ENCODE data around the gene SPC25. TPM values are rescaled to one million over a fixed set of nuclear protein-coding genes. Genes with fewer than 3 reads are reported as not detected.
"Not testable (repeated sequence)": the region's sequence is repeated elsewhere in the genome, so short reads cannot be mapped to it uniquely, and the experiment has no call there.

SPC25 gene
- total and polyA plus RNA-seq, 2 experiments from 2014 or later: 8.1 to 11.2 TPM

DNA sequence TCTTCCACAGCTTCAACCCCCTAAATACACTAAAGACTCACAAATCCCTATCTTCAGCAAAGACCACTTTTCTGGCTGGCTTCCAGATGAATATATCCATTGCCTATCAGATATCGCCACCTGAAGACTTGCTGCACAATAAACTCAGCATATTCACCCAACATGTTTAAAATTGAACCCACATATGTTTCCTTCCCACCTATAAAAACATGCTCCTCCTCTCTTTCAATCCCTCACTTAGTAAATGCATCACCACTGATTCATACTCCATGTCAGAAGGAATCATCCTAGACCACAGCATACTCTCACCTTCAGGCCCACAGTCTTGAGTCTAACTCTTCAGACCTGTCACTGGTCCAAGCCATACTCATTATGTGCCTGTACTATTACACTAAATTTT is 5.3 kb downstream of the SPC25 start:
- Histone ChIP-seq H3K9me3 (ENCODE audit: low read depth) (no peaks in the 10 kb centered on the region), H4K20me1 (ENCODE audit: insufficient read depth, poor library complexity, severe bottlenecking) (no peaks in the 10 kb centered on the region), H3K36me3 (replicated peaks; ENCODE audit: insufficient read depth, low read depth) (no peaks in the 10 kb centered on the region), H3K4me1 (ENCODE audit: insufficient read depth) (no peaks in the 10 kb centered on the region), H2AFZ (no peak overlapping the region), H3K4me3 (no peak overlapping the region), H3K79me2 (peaks cover 9% of the 10 kb centered on the region), H3K27ac (no peak overlapping the region), H3K4me2 (no peak overlapping the region), H3K27me3 (no peaks in the 10 kb centered on the region), H3K9me2 (replicated peaks; ENCODE audit: insufficient read depth) (no peaks in the 10 kb centered on the region)
- WGBS (ENCODE audit: low lambda C conversion rate, missing lambda C conversion rate): 100% methylated on average over 1 of the region's 1 CpG
- TF ChIP-seq EZH2phosphoT487 (IDR thresholded peaks at IDR 0.05; ENCODE audit: low read depth, severe bottlenecking, unreplicated experiment): no peak
- TF ChIP-seq, protein P1, sequence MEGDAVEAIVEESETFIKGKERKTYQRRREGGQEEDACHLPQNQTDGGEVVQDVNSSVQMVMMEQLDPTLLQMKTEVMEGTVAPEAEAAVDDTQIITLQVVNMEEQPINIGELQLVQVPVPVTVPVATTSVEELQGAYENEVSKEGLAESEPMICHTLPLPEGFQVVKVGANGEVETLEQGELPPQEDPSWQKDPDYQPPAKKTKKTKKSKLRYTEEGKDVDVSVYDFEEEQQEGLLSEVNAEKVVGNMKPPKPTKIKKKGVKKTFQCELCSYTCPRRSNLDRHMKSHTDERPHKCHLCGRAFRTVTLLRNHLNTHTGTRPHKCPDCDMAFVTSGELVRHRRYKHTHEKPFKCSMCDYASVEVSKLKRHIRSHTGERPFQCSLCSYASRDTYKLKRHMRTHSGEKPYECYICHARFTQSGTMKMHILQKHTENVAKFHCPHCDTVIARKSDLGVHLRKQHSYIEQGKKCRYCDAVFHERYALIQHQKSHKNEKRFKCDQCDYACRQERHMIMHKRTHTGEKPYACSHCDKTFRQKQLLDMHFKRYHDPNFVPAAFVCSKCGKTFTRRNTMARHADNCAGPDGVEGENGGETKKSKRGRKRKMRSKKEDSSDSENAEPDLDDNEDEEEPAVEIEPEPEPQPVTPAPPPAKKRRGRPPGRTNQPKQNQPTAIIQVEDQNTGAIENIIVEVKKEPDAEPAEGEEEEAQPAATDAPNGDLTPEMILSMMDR (IDR thresholded peaks at IDR 0.05; ENCODE audit: poor library complexity): no peak
- DNase-seq (ENCODE audit: low spot score): no peak

DNA sequence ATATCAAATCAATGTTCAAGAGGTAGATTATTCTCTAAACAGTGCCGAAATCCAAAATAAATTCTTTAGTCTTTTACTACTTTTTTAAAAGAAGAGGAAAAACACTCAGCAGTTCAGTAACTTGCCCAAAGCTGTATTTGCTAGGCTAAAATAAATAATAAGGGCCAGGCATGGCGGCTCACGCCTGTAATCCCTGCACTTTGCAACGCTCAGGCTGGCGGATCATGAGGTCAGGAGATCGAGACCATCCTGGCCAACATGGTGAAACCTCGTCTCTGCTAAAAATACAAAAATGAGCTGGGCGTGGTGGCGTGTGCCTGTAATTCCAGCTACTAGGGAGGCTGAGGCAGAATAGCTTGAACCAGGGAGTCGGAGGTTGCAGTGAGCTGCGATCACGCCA is 8.1 kb downstream of the SPC25 start:
- H3K9me2 ChIP-seq (replicated peaks; ENCODE audit: insufficient read depth); DNase-seq (ENCODE audit: low spot score); H3K9me3 ChIP-seq (ENCODE audit: low read depth); H3K4me3 ChIP-seq; H3K4me1 ChIP-seq (ENCODE audit: insufficient read depth); H4K20me1 ChIP-seq (ENCODE audit: insufficient read depth, poor library complexity, severe bottlenecking); H2AFZ ChIP-seq; H3K4me2 ChIP-seq; H3K27ac ChIP-seq; H3K27me3 ChIP-seq; H3K79me2 ChIP-seq; H3K36me3 ChIP-seq (replicated peaks; ENCODE audit: insufficient read depth, low read depth): not testable (repeated sequence)
- WGBS (ENCODE audit: low lambda C conversion rate, missing lambda C conversion rate): 98% methylated on average over 12 of the region's 12 CpGs

DNA sequence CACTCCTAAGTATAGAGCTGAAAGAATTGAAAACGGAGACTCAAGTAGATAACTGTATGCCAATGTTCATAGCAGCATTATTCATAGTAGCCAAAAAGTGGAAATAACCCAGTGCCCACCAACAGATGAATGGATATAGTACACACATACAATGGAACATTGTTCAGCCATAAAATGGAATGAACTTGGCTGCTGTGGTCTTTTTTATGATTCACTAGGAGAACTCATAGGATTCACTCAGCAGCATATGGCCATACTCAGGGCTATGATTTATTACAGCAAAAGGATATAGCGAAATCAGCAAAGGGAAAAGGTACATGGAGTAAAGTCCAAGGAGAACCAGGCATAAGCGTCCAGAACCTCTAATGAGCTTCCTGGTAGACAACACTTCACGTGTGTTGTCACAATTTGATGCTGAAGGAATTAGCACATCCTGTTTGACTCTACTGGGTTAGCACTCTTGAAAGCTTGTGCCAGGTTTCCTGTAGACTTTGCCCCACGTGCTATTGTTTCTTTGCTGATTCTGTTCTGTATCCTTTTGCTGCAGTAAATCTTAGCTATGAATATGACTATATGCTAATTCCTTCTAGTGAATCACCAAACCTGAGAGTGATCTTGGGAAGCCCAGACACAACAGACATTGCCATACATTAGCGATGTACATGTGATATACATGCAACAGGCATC is 15.7 kb downstream of the SPC25 start:
- H3K9me3 ChIP-seq (ENCODE audit: low read depth): no peaks in the 10 kb centered on the region
- DNase-seq (ENCODE audit: low spot score): no peak
- no peak overlapping the region for H3K27ac ChIP-seq
- TF ChIP-seq, protein P1 (IDR thresholded peaks at IDR 0.05; ENCODE audit: poor library complexity): no peak
- TF ChIP-seq EZH2 (IDR thresholded peaks at IDR 0.05; ENCODE audit: borderline replicate concordance) (no peak), EZH2phosphoT487 (IDR thresholded peaks at IDR 0.05; ENCODE audit: low read depth, severe bottlenecking, unreplicated experiment) (no peak)
- H3K36me3 ChIP-seq (replicated peaks; ENCODE audit: insufficient read depth, low read depth): no peaks in the 10 kb centered on the region
- no peaks in the 10 kb centered on the region for H3K9me2 ChIP-seq (replicated peaks; ENCODE audit: insufficient read depth)
- WGBS (ENCODE audit: low lambda C conversion rate, missing lambda C conversion rate): 97% methylated on average over 6 of the region's 6 CpGs
- no peak overlapping the region for H2AFZ ChIP-seq
- no peaks in the 10 kb centered on the region for H3K4me1 ChIP-seq (ENCODE audit: insufficient read depth)
- H3K4me3 ChIP-seq: no peak overlapping the region
- H4K20me1 ChIP-seq (ENCODE audit: insufficient read depth, poor library complexity, severe bottlenecking): no peaks in the 10 kb centered on the region
- no peaks in the 10 kb centered on the region for H3K27me3 ChIP-seq
- H3K4me2 ChIP-seq: no peak overlapping the region
- H3K79me2 ChIP-seq: no peaks in the 10 kb centered on the region

DNA sequence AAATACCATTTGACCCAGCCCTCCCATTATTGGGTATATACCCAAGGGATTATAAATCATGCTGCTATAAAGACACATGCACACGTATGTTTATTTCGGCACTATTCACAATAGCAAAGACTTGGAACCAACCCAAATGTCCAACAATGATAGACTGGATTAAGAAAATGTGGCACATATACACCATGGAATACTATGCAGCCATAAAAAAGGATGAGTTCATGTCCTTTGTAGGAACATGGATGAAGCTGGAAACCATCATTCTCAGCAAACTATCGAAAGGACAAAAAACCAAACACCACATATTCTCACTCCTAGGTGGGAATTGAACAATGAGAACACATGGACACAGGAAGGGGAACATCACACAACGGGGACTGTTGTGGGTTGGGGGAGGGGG is 19.4 kb downstream of the SPC25 start:
- H3K4me3 ChIP-seq; H3K9me3 ChIP-seq (ENCODE audit: low read depth): not testable (repeated sequence)

DNA sequence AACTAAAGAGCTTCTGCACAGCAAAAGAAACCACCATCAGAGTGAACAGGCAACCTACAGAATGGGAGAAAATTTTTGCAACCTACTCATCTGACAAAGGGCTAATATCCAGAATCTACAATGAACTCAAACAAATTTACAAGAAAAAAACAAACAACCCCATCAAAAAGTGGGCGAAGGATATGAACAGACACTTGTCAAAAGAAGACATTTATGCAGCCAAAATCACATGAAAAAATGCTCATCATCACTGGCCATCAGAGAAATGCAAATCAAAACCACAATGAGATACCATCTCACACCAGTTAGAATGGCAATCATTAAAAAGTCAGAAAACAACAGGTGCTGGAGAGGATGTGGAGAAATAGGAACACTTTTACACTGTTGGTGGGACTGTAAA is 19.9 kb downstream of the SPC25 start:
- not testable (repeated sequence) for H3K4me2 ChIP-seq; H3K36me3 ChIP-seq (replicated peaks; ENCODE audit: insufficient read depth, low read depth); H3K27me3 ChIP-seq; H3K4me3 ChIP-seq; H3K9me3 ChIP-seq (ENCODE audit: low read depth); DNase-seq (ENCODE audit: low spot score); H3K27ac ChIP-seq; H3K4me1 ChIP-seq (ENCODE audit: insufficient read depth); H2AFZ ChIP-seq; H3K79me2 ChIP-seq; H4K20me1 ChIP-seq (ENCODE audit: insufficient read depth, poor library complexity, severe bottlenecking); H3K9me2 ChIP-seq (replicated peaks; ENCODE audit: insufficient read depth)
- 79% methylated on average over 1 of the region's 1 CpG for WGBS (ENCODE audit: low lambda C conversion rate, missing lambda C conversion rate)

More for the DNA sequence above, 19.4 kb downstream of the SPC25 start:
- H2AFZ ChIP-seq; H3K9me2 ChIP-seq (replicated peaks; ENCODE audit: insufficient read depth); H3K36me3 ChIP-seq (replicated peaks; ENCODE audit: insufficient read depth, low read depth); H3K79me2 ChIP-seq; H3K4me2 ChIP-seq; H3K4me1 ChIP-seq (ENCODE audit: insufficient read depth); H3K27me3 ChIP-seq; H4K20me1 ChIP-seq (ENCODE audit: insufficient read depth, poor library complexity, severe bottlenecking); DNase-seq (ENCODE audit: low spot score); H3K27ac ChIP-seq: not testable (repeated sequence)
- 93% methylated on average over 4 of the region's 4 CpGs for WGBS (ENCODE audit: low lambda C conversion rate, missing lambda C conversion rate)

DNA sequence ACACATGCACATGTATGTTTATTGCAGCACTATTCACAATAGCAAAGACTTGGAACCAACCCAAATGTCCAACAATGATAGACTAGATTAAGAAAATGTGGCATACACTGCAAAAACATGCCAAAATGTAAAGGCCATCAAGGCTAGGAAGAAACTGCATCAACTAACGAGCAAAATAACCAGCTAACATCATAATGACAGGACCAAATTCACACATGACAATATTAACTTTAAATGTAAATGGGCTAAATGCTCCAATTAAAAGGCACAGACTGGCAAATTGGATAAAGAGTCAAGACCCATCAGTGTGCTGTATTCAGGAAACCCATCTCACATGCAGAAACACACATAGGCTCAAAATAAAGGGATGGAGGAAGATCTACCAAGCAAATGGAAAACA is 23.1 kb downstream of the SPC25 start:
- H3K27ac ChIP-seq, H3K27me3 ChIP-seq: not testable (repeated sequence)
- WGBS (ENCODE audit: low lambda C conversion rate, missing lambda C conversion rate): 100% methylated on average over 1 of the region's 1 CpG

More for the DNA sequence above, 23.1 kb downstream of the SPC25 start:
- H3K79me2 ChIP-seq; H3K4me1 ChIP-seq (ENCODE audit: insufficient read depth); H3K4me3 ChIP-seq; H3K4me2 ChIP-seq; H4K20me1 ChIP-seq (ENCODE audit: insufficient read depth, poor library complexity, severe bottlenecking); H3K36me3 ChIP-seq (replicated peaks; ENCODE audit: insufficient read depth, low read depth); DNase-seq (ENCODE audit: low spot score); H2AFZ ChIP-seq; H3K9me2 ChIP-seq (replicated peaks; ENCODE audit: insufficient read depth); H3K9me3 ChIP-seq (ENCODE audit: low read depth): not testable (repeated sequence)
